GM11168 (cell line): Measurements from ENCODE around the gene MDK.

Experiments used
- in situ Hi-C: fragments of 300-500 bp; cut with MboI; formaldehyde crosslinking; loops from one replicate; pipeline ENCODE4 v1.12.0; 2022; ENCODE audit warnings: low sequenced_read_pairs; ENCODE audit not compliant: unreplicated experiment

MDK gene

GRCh38 chr11:46367244-46367915, 14.1 kb upstream of the MDK start:
- in situ Hi-C loops, result no loop called here

GRCh38 chr11:46367916-46368267, 13.6 kb upstream of the MDK start:
- in situ Hi-C loops, result no loop called here

- in situ Hi-C loops, result loop anchor here (10.0 kb wide), 1 partner anchor 155 kb away; no protein-coding TSS in a partner anchor
Measured at GRCh38 chr11:46369458-46370152, 11.9 kb upstream of the MDK start.

- in situ Hi-C loops, result loop anchor here (10.0 kb wide), 1 partner anchor 155 kb away; no protein-coding TSS in a partner anchor
Measured at GRCh38 chr11:46370253-46370652, 11.2 kb upstream of the MDK start.

GRCh38 chr11:46371262-46371661, 10.2 kb upstream of the MDK start:
- in situ Hi-C loops, result loop anchor here (10.0 kb wide), 1 partner anchor 154 kb away; no protein-coding TSS in a partner anchor

- in situ Hi-C loops, result loop anchor here (10.0 kb wide), 1 partner anchor 153 kb away; no protein-coding TSS in a partner anchor
Measured at GRCh38 chr11:46372086-46372485, 9.4 kb upstream of the MDK start.

- in situ Hi-C loops, result loop anchor here (10.0 kb wide), 1 partner anchor 152 kb away; no protein-coding TSS in a partner anchor
Measured at GRCh38 chr11:46372501-46372900, 9.0 kb upstream of the MDK start.

- in situ Hi-C loops, result loop anchor here (10.0 kb wide), 1 partner anchor 151 kb away; no protein-coding TSS in a partner anchor
Measured at GRCh38 chr11:46373787-46374740, 7.4 kb upstream of the MDK start.

GRCh38 chr11:46374815-46375214, 6.7 kb upstream of the MDK start:
- in situ Hi-C loops, result loop anchor here (10.0 kb wide), 1 partner anchor 150 kb away; no protein-coding TSS in a partner anchor

GRCh38 chr11:46375392-46376101, 5.9 kb upstream of the MDK start:
- in situ Hi-C loops, result loop anchor here (10.0 kb wide), 1 partner anchor 149 kb away; no protein-coding TSS in a partner anchor

- in situ Hi-C loops, result loop anchor here (10.0 kb wide), 1 partner anchor 148 kb away; no protein-coding TSS in a partner anchor
Measured at GRCh38 chr11:46376258-46377050, 5.0 kb upstream of the MDK start.

- in situ Hi-C loops, result loop anchor here (10.0 kb wide), 1 partner anchor 148 kb away; no protein-coding TSS in a partner anchor
Measured at GRCh38 chr11:46377290-46377689, 4.2 kb upstream of the MDK start.

- in situ Hi-C loops, result loop anchor here (10.0 kb wide), 1 partner anchor 147 kb away; no protein-coding TSS in a partner anchor
Measured at GRCh38 chr11:46377831-46378230, 3.6 kb upstream of the MDK start.

GRCh38 chr11:46378296-46378695, 3.2 kb upstream of the MDK start:
- in situ Hi-C loops, result loop anchor here (10.0 kb wide), 1 partner anchor 147 kb away; no protein-coding TSS in a partner anchor

GRCh38 chr11:46378811-46379481, 2.5 kb upstream of the MDK start:
- in situ Hi-C loops, result loop anchor here (10.0 kb wide), 1 partner anchor 146 kb away; no protein-coding TSS in a partner anchor

- in situ Hi-C loops, result loop anchor here (10.0 kb wide), 1 partner anchor 145 kb away; no protein-coding TSS in a partner anchor
Measured at GRCh38 chr11:46379482-46380293, 1.8 kb upstream of the MDK start.
